ENCODE data around the gene PCYT1B. TPM values are rescaled to one million over a fixed set of nuclear protein-coding genes. Genes with fewer than 3 reads are reported as not detected.

The PCYT1B gene
- total RNA-seq, 1 experiment from 2014 or later = not detected

- TF ChIP-seq, protein P1, sequence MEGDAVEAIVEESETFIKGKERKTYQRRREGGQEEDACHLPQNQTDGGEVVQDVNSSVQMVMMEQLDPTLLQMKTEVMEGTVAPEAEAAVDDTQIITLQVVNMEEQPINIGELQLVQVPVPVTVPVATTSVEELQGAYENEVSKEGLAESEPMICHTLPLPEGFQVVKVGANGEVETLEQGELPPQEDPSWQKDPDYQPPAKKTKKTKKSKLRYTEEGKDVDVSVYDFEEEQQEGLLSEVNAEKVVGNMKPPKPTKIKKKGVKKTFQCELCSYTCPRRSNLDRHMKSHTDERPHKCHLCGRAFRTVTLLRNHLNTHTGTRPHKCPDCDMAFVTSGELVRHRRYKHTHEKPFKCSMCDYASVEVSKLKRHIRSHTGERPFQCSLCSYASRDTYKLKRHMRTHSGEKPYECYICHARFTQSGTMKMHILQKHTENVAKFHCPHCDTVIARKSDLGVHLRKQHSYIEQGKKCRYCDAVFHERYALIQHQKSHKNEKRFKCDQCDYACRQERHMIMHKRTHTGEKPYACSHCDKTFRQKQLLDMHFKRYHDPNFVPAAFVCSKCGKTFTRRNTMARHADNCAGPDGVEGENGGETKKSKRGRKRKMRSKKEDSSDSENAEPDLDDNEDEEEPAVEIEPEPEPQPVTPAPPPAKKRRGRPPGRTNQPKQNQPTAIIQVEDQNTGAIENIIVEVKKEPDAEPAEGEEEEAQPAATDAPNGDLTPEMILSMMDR (conservative IDR thresholded peaks at IDR 0.05) = no peak
- no peak for TF ChIP-seq EZH2 (IDR thresholded peaks at IDR 0.05; ENCODE audit: low read depth)
- Histone ChIP-seq H2AFZ (no peak overlapping the region), H3K4me2 (no peak overlapping the region), H3K79me2 (ENCODE audit: low read depth) (no peaks in the 10 kb centered on the region), H3K27ac (no peak overlapping the region), H3F3A (ENCODE audit: insufficient read depth, low read depth) (no peaks in the 10 kb centered on the region), H3K4me1 (replicated peaks; ENCODE audit: insufficient read depth) (no peaks in the 10 kb centered on the region), H3K36me3 (ENCODE audit: low read depth) (no peaks in the 10 kb centered on the region), H3K27me3 (ENCODE audit: insufficient read depth, low read depth) (no peaks in the 10 kb centered on the region), H3K9me2 (ENCODE audit: insufficient read depth) (no peaks in the 10 kb centered on the region), H3K9me3 (ENCODE audit: insufficient read depth, low read depth) (no peaks in the 10 kb centered on the region), H4K20me1 (ENCODE audit: insufficient read depth) (no peaks in the 10 kb centered on the region), H3K4me3 (no peak overlapping the region)
- DNase-seq = no peak
- intact Hi-C loops (cut with micrococcal nuclease; ENCODE audit: unreplicated experiment) = no loop called here
- ChIA-PET CTCF (no interaction called here), POLR2A (ENCODE audit: unreplicated experiment) (no interaction called here)
- BruUV-seq (replicated peaks) = no TSS peak
Observed at GRCh38 chrX:24682739-24683432, 35.7 kb upstream of the PCYT1B start.

GRCh38 chrX:24676403-24677024 is 29.4 kb upstream of the PCYT1B start:
- H3K27ac ChIP-seq = no peak overlapping the region
- H3K4me2 ChIP-seq = no peak overlapping the region
- no TSS peak for BruUV-seq (replicated peaks)
- TF ChIP-seq, protein P1 (conservative IDR thresholded peaks at IDR 0.05) = peak; percentile 69
- TF ChIP-seq EZH2 (IDR thresholded peaks at IDR 0.05; ENCODE audit: low read depth) = no peak
- H3K79me2 ChIP-seq (ENCODE audit: low read depth) = no peaks in the 10 kb centered on the region
- H3K9me2 ChIP-seq (ENCODE audit: insufficient read depth) = no peaks in the 10 kb centered on the region
- POLR2A ChIA-PET (ENCODE audit: unreplicated experiment) = no interaction called here
- no peaks in the 10 kb centered on the region for H3K27me3 ChIP-seq (ENCODE audit: insufficient read depth, low read depth)
- CTCF ChIA-PET = interaction anchor here (0.6 to 0.7 kb wide), 2 partner anchors 306 to 741 kb away, joined by 3 to 10 read pairs; no protein-coding TSS in a partner anchor
- no peak overlapping the region for H2AFZ ChIP-seq
- H3K4me3 ChIP-seq = no peak overlapping the region
- intact Hi-C loops (cut with micrococcal nuclease; ENCODE audit: unreplicated experiment) = no loop called here
- H3F3A ChIP-seq (ENCODE audit: insufficient read depth, low read depth) = no peaks in the 10 kb centered on the region
- no peaks in the 10 kb centered on the region for H4K20me1 ChIP-seq (ENCODE audit: insufficient read depth)
- H3K36me3 ChIP-seq (ENCODE audit: low read depth) = no peaks in the 10 kb centered on the region
- H3K4me1 ChIP-seq (replicated peaks; ENCODE audit: insufficient read depth) = no peaks in the 10 kb centered on the region
- H3K9me3 ChIP-seq (ENCODE audit: insufficient read depth, low read depth) = no peaks in the 10 kb centered on the region
- DNase-seq = no peak

DNA sequence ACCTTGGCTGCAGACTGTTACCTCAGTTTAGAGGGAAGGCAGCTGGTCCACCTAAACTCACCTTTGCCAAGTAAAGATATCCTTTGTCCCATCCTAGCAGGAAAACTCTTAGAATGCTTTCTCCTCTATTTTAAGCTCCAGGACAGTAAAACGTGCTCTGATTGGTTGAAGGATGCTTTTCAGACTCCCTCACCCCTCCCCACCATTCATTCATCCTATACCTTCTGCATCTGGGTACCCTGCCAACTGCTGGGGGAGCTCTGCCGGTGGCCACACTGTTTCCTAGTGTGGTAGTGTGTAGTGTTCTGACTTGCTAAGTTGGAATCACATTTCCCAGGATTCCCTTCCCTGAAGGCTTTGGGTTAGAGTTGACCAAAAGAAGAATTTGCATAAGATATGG is 26.3 kb upstream of the PCYT1B start:
- POLR2A ChIA-PET (ENCODE audit: unreplicated experiment) = no interaction called here
- intact Hi-C loops (cut with micrococcal nuclease; ENCODE audit: unreplicated experiment) = no loop called here

More for the DNA sequence above, 26.3 kb upstream of the PCYT1B start:
- H3K27me3 ChIP-seq (ENCODE audit: insufficient read depth, low read depth) = no peaks in the 10 kb centered on the region
- BruUV-seq (replicated peaks) = no TSS peak
- no peaks in the 10 kb centered on the region for H3K36me3 ChIP-seq (ENCODE audit: low read depth)
- TF ChIP-seq, protein P1 (conservative IDR thresholded peaks at IDR 0.05) = no peak
- TF ChIP-seq EZH2 (IDR thresholded peaks at IDR 0.05; ENCODE audit: low read depth) = no peak
- no peaks in the 10 kb centered on the region for H4K20me1 ChIP-seq (ENCODE audit: insufficient read depth)
- no peaks in the 10 kb centered on the region for H3K79me2 ChIP-seq (ENCODE audit: low read depth)
- H3K4me3 ChIP-seq = no peak overlapping the region
- no peaks in the 10 kb centered on the region for H3K9me3 ChIP-seq (ENCODE audit: insufficient read depth, low read depth)
- CTCF ChIA-PET = no interaction called here
- H3K4me2 ChIP-seq = no peak overlapping the region
- no peak for DNase-seq
- H3K9me2 ChIP-seq (ENCODE audit: insufficient read depth) = no peaks in the 10 kb centered on the region
- no peaks in the 10 kb centered on the region for H3F3A ChIP-seq (ENCODE audit: insufficient read depth, low read depth)
- no peak overlapping the region for H3K27ac ChIP-seq
- H2AFZ ChIP-seq = no peak overlapping the region
- no peaks in the 10 kb centered on the region for H3K4me1 ChIP-seq (replicated peaks; ENCODE audit: insufficient read depth)

Data from PC-9 (cell line).